ENCODE measurements around the gene HPS5. TPM values are rescaled to one million over a fixed set of nuclear protein-coding genes. Genes with fewer than 3 reads are reported as not detected.

HPS5 gene
- total RNA-seq, 4 donors from 2014 or later = 10.8 to 21.2 (median 15.5) TPM

GRCh38 chr11:18309691-18310090 is 12.2 kb downstream of the HPS5 start:
- peak overlapping the region in 3 of 4 donors; percentile 47 to 78 (median 76) for H3K27ac ChIP-seq
- TF ChIP-seq POLR2A (IDR thresholded peaks at IDR 0.05) (no peak), CTCF (IDR thresholded peaks at IDR 0.05) (no peak)
- H3K4me1 ChIP-seq = peaks cover 15 to 81% (median 37%) of the 10 kb centered on the region in 3 donors
- no peaks in the 10 kb centered on the region for H3K27me3 ChIP-seq
- H3K36me3 ChIP-seq = peaks cover 0 to 54% (median 3%) of the 10 kb centered on the region in 3 donors
- H3K9me3 ChIP-seq = no peaks in the 10 kb centered on the region
- WGBS, 2 donors = 92 to 93% methylated on average over 5 of the region's 5 CpGs
- no peak for DNase-seq
- intact Hi-C loops (cut with DNase I) = no loop called here
- H3K4me3 ChIP-seq = no peak overlapping the region

GRCh38 chr11:18308242-18308641 is 13.7 kb downstream of the HPS5 start:
- 57 to 81% methylated on average over 2 of the region's 2 CpGs for WGBS, 2 donors
- H3K27me3 ChIP-seq = no peaks in the 10 kb centered on the region
- H3K9me3 ChIP-seq = no peaks in the 10 kb centered on the region
- peaks cover 0 to 68% (median 3%) of the 10 kb centered on the region in 3 donors for H3K36me3 ChIP-seq
- intact Hi-C loops (cut with DNase I) = no loop called here
- H3K27ac ChIP-seq = peak overlapping the region in 3 of 4 donors; percentile 28 to 74 (median 65)
- TF ChIP-seq CTCF (IDR thresholded peaks at IDR 0.05) = no peak
- TF ChIP-seq POLR2A (IDR thresholded peaks at IDR 0.05) = no peak
- H3K4me1 ChIP-seq = peaks cover 13 to 74% (median 33%) of the 10 kb centered on the region in 3 donors
- no peak for DNase-seq
- H3K4me3 ChIP-seq = no peak overlapping the region

- Histone ChIP-seq H3K27me3 (no peaks in the 10 kb centered on the region), H3K4me1 (peaks cover 6 to 68% (median 28%) of the 10 kb centered on the region in 3 donors), H3K27ac (peak overlapping the region; percentile 28 to 74 (median 50)), H3K4me3 (no peak overlapping the region), H3K36me3 (peaks cover 0 to 74% (median 3%) of the 10 kb centered on the region in 3 donors), H3K9me3 (no peaks in the 10 kb centered on the region)
- 40 to 51% methylated on average over 2 of the region's 2 CpGs for WGBS, 2 donors
- no peak for DNase-seq
- TF ChIP-seq CTCF (IDR thresholded peaks at IDR 0.05) (no peak), POLR2A (IDR thresholded peaks at IDR 0.05) (no peak)
- intact Hi-C loops (cut with DNase I) = no loop called here
These were observed 14.3 kb downstream of the HPS5 start for GRCh38 chr11:18307461-18308139.

DNA sequence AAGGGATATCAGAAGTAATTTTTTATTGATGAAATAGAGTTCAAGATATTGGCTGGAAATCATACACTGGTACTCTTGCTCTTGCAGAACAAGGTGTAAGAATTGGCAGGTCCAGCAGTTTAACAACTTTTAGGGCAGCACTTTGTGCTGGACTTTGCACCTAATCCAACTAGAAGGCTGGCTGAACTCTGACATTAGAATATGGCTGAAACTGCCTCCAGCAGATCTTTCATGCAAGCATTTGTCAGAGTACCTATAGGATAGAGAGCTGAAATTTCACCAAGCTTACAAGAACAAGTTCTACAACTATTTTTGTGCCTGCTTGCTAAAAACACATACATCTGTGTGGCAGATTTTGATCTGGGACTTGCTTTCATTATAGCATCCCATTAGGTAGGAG is 17.2 kb downstream of the HPS5 start:
- Histone ChIP-seq H3K36me3 (peaks cover 0 to 89% (median 9%) of the 10 kb centered on the region in 3 donors), H3K27ac (peak overlapping the region; percentile 13 to 66 (median 40)), H3K27me3 (no peaks in the 10 kb centered on the region), H3K4me1 (peaks cover 0 to 41% (median 10%) of the 10 kb centered on the region in 3 donors), H3K9me3 (no peaks in the 10 kb centered on the region), H3K4me3 (no peak overlapping the region)
- intact Hi-C loops (cut with DNase I) = no loop called here
- no peak for DNase-seq
- TF ChIP-seq CTCF (IDR thresholded peaks at IDR 0.05) (no peak), POLR2A (IDR thresholded peaks at IDR 0.05) (no peak)

- DNase-seq = no peak
- no peak overlapping the region for H3K4me3 ChIP-seq
- no peaks in the 10 kb centered on the region for H3K9me3 ChIP-seq
- TF ChIP-seq POLR2A (IDR thresholded peaks at IDR 0.05) (no peak), CTCF (IDR thresholded peaks at IDR 0.05) (no peak)
- peaks cover 0 to 100% (median 27%) of the 10 kb centered on the region in 3 donors for H3K36me3 ChIP-seq
- H3K27ac ChIP-seq = no peak overlapping the region
- peaks cover 0 to 3% (median 0%) of the 10 kb centered on the region in 3 donors for H3K4me1 ChIP-seq
- no peaks in the 10 kb centered on the region for H3K27me3 ChIP-seq
- intact Hi-C loops (cut with DNase I) = no loop called here
These were observed 22.2 kb downstream of the HPS5 start for GRCh38 chr11:18299721-18300120.

Measured in esophagus squamous epithelium (tissue), 5 donors.